ENCODE data around the gene HPCAL4.

GRCh38 chr1:39671793-39672550 lies 19.3 kb downstream of the HPCAL4 start, which contains the start of gene NT5C1A:
- TF ChIP-seq HOXA7 (CRISPR knock-in tag; IDR thresholded peaks at IDR 0.05) (no peak), CTCF (IDR thresholded peaks at IDR 0.05) (no peak), RNF2 (IDR thresholded peaks at IDR 0.05; ENCODE audit: borderline replicate concordance, low read depth) (no peak), BHLHE40 (IDR thresholded peaks at IDR 0.05; ENCODE audit: low read depth, low read length) (no peak), POLR2A (IDR thresholded peaks at IDR 0.05; ENCODE audit: low read length) (no peak)
